ENCODE results near the gene NAB2.
"Not testable (repeated sequence)": the region's sequence is repeated elsewhere in the genome, so short reads cannot be mapped to it uniquely, and the experiment has no call there.

The NAB2 gene

GRCh38 chr12:57110104-57111030 is 21.5 kb downstream of the NAB2 start:
- DNase-seq (ENCODE audit: low spot score) = no peak

- peak; percentile 78 for DNase-seq (ENCODE audit: low spot score)
Observed at GRCh38 chr12:57111031-57111734, 22.3 kb downstream of the NAB2 start, which contains the start of gene STAT6. Gene STAT6, minus strand, starts transcription at chr12:57111362. Its CDS starts 3,084 bp downstream, at chr12:57108278.

- DNase-seq (ENCODE audit: low spot score) = no peak
Observed at GRCh38 chr12:57112492-57113294, 23.8 kb downstream of the NAB2 start.

- no peak for DNase-seq (ENCODE audit: low spot score)
Observed at GRCh38 chr12:57116580-57117281, 27.8 kb downstream of the NAB2 start.

- no peak for DNase-seq (ENCODE audit: low spot score)
Observed at GRCh38 chr12:57118711-57119271, 29.9 kb downstream of the NAB2 start.

- no peak for DNase-seq (ENCODE audit: low spot score)
Observed at GRCh38 chr12:57119294-57120085, 30.6 kb downstream of the NAB2 start.

GRCh38 chr12:57120718-57121117 is 31.8 kb downstream of the NAB2 start:
- not testable (repeated sequence) for DNase-seq (ENCODE audit: low spot score)

- DNase-seq (ENCODE audit: low spot score) = no peak
Observed at GRCh38 chr12:57123813-57124212, 34.9 kb downstream of the NAB2 start.

GRCh38 chr12:57124261-57124877 is 35.5 kb downstream of the NAB2 start:
- DNase-seq (ENCODE audit: low spot score) = no peak

- no peak for DNase-seq (ENCODE audit: low spot score)
Observed at GRCh38 chr12:57126061-57126460, 37.1 kb downstream of the NAB2 start.

- DNase-seq (ENCODE audit: low spot score) = no peak
Observed at GRCh38 chr12:57126561-57126960, 37.6 kb downstream of the NAB2 start.

- no peak for DNase-seq (ENCODE audit: low spot score)
Observed at GRCh38 chr12:57127101-57127725, 38.3 kb downstream of the NAB2 start.

GRCh38 chr12:57127726-57128518 is 39.0 kb downstream of the NAB2 start, which contains the start of gene LRP1:
Gene LRP1, plus strand, starts transcription at chr12:57128483. Its CDS starts 482 bp downstream, at chr12:57128965.
- peak; percentile 93 for DNase-seq (ENCODE audit: low spot score)

GRCh38 chr12:57128519-57129247 is 39.8 kb downstream of the NAB2 start:
- DNase-seq (ENCODE audit: low spot score) = no peak

- DNase-seq (ENCODE audit: low spot score) = no peak
Observed at GRCh38 chr12:57129321-57129842, 40.5 kb downstream of the NAB2 start.

- DNase-seq (ENCODE audit: low spot score) = no peak
Observed at GRCh38 chr12:57129889-57130288, 41.0 kb downstream of the NAB2 start.

- DNase-seq (ENCODE audit: low spot score) = no peak
Observed at GRCh38 chr12:57130941-57131340, 42.0 kb downstream of the NAB2 start.

All from left forelimb (tissue), 1 donor.